Lower leg skin (tissue), 3 donors: ENCODE results near the gene CDH11.

Experiments
- POLR2A ChIP-seq, 2 donors: fragments of 450-650 bp; IDR thresholded peaks; one replicate each; pipeline ENCODE4 v1.6.1; 2016 to 2017; ENCODE audit warnings: antibody characterized with exemption in 2 of 2, mild to moderate bottlenecking in 1 of 2, moderate library complexity in 1 of 2
- TF ChIP-seq, protein P1 (sequence below), 3 donors: fragments of 450-650 bp; IDR thresholded peaks; one replicate each; pipeline ENCODE4 v1.5.1; 2016; ENCODE audit warnings: antibody characterized with exemption in 3 of 3, mild to moderate bottlenecking in 3 of 3, moderate library complexity in 2 of 3

DNA sequence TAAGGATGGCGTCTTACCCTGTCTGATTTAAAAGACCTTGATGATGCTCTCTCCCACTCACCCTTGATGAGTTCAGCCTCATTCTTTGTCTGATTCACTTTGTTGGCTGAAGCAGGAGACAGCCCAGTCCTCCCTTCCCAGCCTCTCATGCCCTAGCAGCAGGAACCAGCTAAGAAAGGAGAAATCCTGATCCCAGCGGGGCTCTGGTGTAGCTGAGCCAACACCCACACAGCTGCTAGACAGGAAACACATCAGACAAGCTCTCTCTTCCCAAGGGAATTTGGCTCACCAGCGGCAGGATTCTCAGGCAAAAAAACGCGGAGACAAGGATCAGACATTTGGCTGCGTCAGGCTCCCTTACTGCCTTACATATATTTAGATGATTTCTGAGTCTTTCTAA lies 211.5 kb downstream of the CDH11 start:
- TF ChIP-seq, protein P1, sequence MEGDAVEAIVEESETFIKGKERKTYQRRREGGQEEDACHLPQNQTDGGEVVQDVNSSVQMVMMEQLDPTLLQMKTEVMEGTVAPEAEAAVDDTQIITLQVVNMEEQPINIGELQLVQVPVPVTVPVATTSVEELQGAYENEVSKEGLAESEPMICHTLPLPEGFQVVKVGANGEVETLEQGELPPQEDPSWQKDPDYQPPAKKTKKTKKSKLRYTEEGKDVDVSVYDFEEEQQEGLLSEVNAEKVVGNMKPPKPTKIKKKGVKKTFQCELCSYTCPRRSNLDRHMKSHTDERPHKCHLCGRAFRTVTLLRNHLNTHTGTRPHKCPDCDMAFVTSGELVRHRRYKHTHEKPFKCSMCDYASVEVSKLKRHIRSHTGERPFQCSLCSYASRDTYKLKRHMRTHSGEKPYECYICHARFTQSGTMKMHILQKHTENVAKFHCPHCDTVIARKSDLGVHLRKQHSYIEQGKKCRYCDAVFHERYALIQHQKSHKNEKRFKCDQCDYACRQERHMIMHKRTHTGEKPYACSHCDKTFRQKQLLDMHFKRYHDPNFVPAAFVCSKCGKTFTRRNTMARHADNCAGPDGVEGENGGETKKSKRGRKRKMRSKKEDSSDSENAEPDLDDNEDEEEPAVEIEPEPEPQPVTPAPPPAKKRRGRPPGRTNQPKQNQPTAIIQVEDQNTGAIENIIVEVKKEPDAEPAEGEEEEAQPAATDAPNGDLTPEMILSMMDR (IDR thresholded peaks at IDR 0.05), result no peak
- no peak for TF ChIP-seq POLR2A (IDR thresholded peaks at IDR 0.05)
